Lower leg skin (tissue), 4 donors: ENCODE data around the gene C18orf63. TPM values are rescaled to one million over a fixed set of nuclear protein-coding genes. Genes with fewer than 3 reads are reported as not detected.

Source experiments
- DNase-seq, 2 donors: peaks; one replicate each; pipeline ENCODE4 v3.0.0-alpha.2; 2019; ENCODE audit warnings: low spot score in 2 of 2
- H3K4me3 ChIP-seq: fragments of 200-600 bp; sonication (generic); 2 replicates; pipeline ENCODE4 v1.5.1; 2017; ENCODE audit warnings: mild to moderate bottlenecking, low read depth; ENCODE audit not compliant: poor library complexity, severe bottlenecking
- POLR2A ChIP-seq, 2 donors: fragments of 450-650 bp; IDR thresholded peaks; one replicate each; pipeline ENCODE4 v1.6.1; 2016 to 2017; ENCODE audit warnings: antibody characterized with exemption in 2 of 2, mild to moderate bottlenecking in 1 of 2, moderate library complexity in 1 of 2
- WGBS, 2 donors: methylation state at CpG; one replicate each; pipeline ENCODE4 v1.1.5; 2018; 5-methylcytosine and 5-hydroxymethylcytosine counted together
- intact Hi-C: fragments of 100-400 bp; cut with DNase I; formaldehyde crosslinking; loops from one replicate; pipeline ENCODE4 v1.15.0; 2023; ENCODE audit warnings: low total_unique reads
- total RNA-seq, 4 donors: library from RNA; depleted of rRNA; stranded (reverse); fragments of >200 nt; gene quantifications; one replicate each; pipeline ENCODE4 v1.1.0, GENCODE V29; 2016
- TF ChIP-seq, protein P1 (sequence below), 3 donors: fragments of 450-650 bp; IDR thresholded peaks; one replicate each; pipeline ENCODE4 v1.5.1; 2016; ENCODE audit warnings: antibody characterized with exemption in 3 of 3, mild to moderate bottlenecking in 3 of 3, moderate library complexity in 2 of 3

C18orf63 gene
- total RNA-seq, 4 donors from 2014 or later, result not detected

- no peak for TF ChIP-seq POLR2A (IDR thresholded peaks at IDR 0.05)
- TF ChIP-seq, protein P1, sequence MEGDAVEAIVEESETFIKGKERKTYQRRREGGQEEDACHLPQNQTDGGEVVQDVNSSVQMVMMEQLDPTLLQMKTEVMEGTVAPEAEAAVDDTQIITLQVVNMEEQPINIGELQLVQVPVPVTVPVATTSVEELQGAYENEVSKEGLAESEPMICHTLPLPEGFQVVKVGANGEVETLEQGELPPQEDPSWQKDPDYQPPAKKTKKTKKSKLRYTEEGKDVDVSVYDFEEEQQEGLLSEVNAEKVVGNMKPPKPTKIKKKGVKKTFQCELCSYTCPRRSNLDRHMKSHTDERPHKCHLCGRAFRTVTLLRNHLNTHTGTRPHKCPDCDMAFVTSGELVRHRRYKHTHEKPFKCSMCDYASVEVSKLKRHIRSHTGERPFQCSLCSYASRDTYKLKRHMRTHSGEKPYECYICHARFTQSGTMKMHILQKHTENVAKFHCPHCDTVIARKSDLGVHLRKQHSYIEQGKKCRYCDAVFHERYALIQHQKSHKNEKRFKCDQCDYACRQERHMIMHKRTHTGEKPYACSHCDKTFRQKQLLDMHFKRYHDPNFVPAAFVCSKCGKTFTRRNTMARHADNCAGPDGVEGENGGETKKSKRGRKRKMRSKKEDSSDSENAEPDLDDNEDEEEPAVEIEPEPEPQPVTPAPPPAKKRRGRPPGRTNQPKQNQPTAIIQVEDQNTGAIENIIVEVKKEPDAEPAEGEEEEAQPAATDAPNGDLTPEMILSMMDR (IDR thresholded peaks at IDR 0.05), result no peak
- 60 to 63% methylated on average over 8 of the region's 8 CpGs for WGBS, 2 donors
- DNase-seq, result no peak
- no peak overlapping the region for H3K4me3 ChIP-seq
- intact Hi-C loops, result no loop called here
These were observed 57.8 kb downstream of the C18orf63 start for GRCh38 chr18:74373428-74373827.

GRCh38 chr18:74375999-74376398 lies 60.4 kb downstream of the C18orf63 start:
- peak in 1 of 2 donors; percentile 10 for DNase-seq
- no peak overlapping the region for H3K4me3 ChIP-seq
- intact Hi-C loops, result no loop called here
- TF ChIP-seq, protein P1 (IDR thresholded peaks at IDR 0.05), result no peak
- TF ChIP-seq POLR2A (IDR thresholded peaks at IDR 0.05), result no peak
- WGBS, 2 donors, result 65 to 70% methylated on average over 6 of the region's 6 CpGs

GRCh38 chr18:74376523-74376922 lies 60.9 kb downstream of the C18orf63 start:
- no peak overlapping the region for H3K4me3 ChIP-seq
- 88 to 91% methylated on average over 4 of the region's 4 CpGs for WGBS, 2 donors
- DNase-seq, result peak in 1 of 2 donors; percentile 23
- TF ChIP-seq, protein P1 (IDR thresholded peaks at IDR 0.05), result no peak
- TF ChIP-seq POLR2A (IDR thresholded peaks at IDR 0.05), result no peak
- intact Hi-C loops, result no loop called here

DNA sequence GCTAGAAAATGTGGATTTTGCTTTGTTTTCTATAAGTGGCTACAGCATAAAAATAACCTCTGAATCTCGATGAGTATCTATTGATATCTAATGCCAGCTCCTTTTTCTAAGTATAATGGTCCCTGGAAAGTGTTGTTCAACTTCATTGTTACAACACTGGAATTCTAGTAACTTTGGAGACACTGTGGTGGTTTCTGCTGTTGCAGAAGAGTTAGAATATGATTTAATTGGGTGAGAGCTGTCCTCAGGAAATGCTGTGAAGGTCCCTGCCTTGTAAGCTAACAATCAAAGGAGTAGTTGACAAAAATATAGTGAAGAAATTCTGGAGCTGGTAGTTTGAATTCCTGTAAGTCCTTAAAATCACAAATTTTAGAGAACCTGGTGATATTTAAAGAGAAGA lies 62.1 kb downstream of the C18orf63 start:
- intact Hi-C loops, result no loop called here
- DNase-seq, result no peak
- no peak overlapping the region for H3K4me3 ChIP-seq
- 59% methylated on average over 1 of the region's 1 CpG for WGBS, 2 donors
- TF ChIP-seq, protein P1 (IDR thresholded peaks at IDR 0.05), result no peak
- no peak for TF ChIP-seq POLR2A (IDR thresholded peaks at IDR 0.05)

DNA sequence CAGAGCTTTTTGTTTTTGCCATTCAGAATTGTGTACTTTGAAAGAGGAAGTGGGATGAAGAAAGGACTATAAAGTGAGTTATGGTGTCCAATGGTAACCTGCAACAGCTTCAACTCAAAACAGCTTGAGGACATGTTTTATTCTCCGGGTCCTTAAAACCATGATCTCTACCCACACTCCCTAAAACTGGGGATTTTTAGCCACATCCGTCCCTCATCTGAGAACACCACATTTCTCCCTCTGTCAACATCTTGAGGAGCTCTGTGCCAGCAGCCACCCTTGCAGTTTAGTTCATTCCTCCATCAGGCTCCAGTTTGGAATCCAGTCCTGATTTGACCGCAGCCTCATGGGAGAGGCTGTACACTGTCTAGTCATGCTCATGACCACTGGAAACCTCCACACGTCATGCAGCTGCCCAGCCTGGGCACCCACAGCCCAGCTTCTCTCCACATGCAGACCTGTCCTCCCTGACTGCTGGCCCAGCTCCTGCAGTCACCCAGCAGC lies 62.6 kb downstream of the C18orf63 start:
- 36 to 48% methylated on average over 4 of the region's 4 CpGs for WGBS, 2 donors
- TF ChIP-seq, protein P1 (IDR thresholded peaks at IDR 0.05), result no peak
- TF ChIP-seq POLR2A (IDR thresholded peaks at IDR 0.05), result no peak
- H3K4me3 ChIP-seq, result no peak overlapping the region
- intact Hi-C loops, result no loop called here
- peak in 1 of 2 donors; percentile 78 for DNase-seq

- intact Hi-C loops, result no loop called here
- TF ChIP-seq, protein P1 (IDR thresholded peaks at IDR 0.05), result no peak
- TF ChIP-seq POLR2A (IDR thresholded peaks at IDR 0.05), result no peak
- peak in 1 of 2 donors; percentile 70 for DNase-seq
- WGBS, 2 donors, result 95% methylated on average over 10 of the region's 10 CpGs
- H3K4me3 ChIP-seq, result no peak overlapping the region
These were observed 65.3 kb downstream of the C18orf63 start for GRCh38 chr18:74380916-74381315.
